GM19043 (cell line): ENCODE results near the gene CHI3L1.

Experiments used
- ATAC-seq: cut with Tn5 transposase; IDR thresholded peaks from one replicate; pipeline ENCODE4 v1.9.1; 2021; ENCODE audit warnings: low read depth; ENCODE audit not compliant: unreplicated experiment

The CHI3L1 gene

GRCh38 chr1:203170625-203171330, 15.7 kb downstream of the CHI3L1 start:
- ATAC-seq: no peak

- no peak for ATAC-seq
These were observed 16.6 kb downstream of the CHI3L1 start for GRCh38 chr1:203169770-203170520.

DNA sequence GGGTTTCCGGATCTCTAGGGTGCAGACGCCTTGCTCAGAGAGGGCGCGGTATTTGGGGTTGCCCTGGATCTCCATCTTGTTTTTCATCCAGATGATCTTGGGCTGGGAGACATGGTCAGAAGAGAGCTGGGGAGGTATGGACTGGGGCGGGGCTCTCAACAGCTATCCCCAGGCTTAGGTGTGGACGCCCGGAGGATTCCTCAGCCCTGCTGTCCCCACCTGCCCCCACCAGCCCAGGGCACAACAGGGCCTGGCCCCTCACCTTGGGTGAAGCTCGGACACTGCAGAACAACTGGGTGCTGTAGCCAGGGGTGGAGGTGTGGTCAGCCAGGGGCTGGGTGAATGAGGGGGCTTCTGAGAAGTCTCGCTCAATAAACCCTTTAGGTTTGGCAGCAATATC, 17.5 kb downstream of the CHI3L1 start:
- ATAC-seq: no peak

GRCh38 chr1:203168256-203168786, 18.2 kb downstream of the CHI3L1 start:
- no peak for ATAC-seq

DNA sequence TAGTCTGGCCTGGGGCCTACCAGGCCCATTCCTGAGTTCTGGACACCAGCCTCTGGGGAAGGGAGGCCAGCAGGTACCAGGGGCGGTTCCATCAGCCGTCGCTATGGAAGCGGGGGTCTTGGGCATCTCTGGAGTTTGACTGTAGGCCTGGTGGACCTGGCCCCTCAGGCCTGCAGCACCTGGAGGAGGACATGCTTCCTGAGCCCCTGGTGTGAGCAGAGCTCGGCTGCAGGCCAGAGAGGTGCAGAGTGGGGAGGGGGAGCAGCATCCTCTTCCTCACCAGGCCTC, 18.6 kb downstream of the CHI3L1 start:
- no peak for ATAC-seq

GRCh38 chr1:203167026-203167912, 19.2 kb downstream of the CHI3L1 start:
- no peak for ATAC-seq

GRCh38 chr1:203166192-203166940, 20.1 kb downstream of the CHI3L1 start:
- ATAC-seq: no peak

- ATAC-seq: no peak
These were observed 20.7 kb downstream of the CHI3L1 start for GRCh38 chr1:203165800-203166161.

- no peak for ATAC-seq
These were observed 21.3 kb downstream of the CHI3L1 start for GRCh38 chr1:203165101-203165799.

DNA sequence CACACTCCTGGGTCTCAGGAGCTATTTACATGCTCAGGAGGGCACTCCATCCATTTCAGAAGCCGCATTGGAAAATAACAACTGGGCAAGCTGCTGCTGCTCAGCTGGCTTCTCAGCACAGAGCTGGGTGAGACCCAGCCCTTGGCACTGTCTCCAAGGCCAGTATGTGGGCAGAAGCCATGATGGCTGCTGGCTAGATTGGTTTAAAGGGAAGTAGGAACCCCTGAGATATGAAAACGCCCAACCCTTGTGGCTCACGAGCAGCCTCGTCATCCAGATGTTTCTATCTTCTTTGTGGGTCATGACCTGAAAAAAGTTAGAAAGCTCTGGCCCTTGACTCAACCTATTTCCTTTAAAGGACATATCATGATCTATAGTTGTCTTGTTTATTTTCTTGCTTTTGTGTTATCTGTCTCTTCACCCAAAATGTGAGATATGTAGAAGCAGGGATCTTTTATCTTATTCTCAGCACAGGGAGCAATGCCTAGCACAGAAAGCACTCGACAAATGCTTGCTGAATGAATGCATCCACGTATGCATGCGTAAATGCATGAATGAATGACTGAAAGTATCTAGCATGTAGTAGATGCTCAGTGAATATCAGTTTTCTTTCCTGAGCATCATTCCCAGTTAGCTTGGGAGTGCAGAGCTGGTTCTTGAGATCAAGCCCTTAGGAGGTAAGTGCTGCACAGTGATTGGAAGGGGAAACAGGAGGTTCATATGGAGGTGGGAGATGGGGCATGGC, 22.4 kb downstream of the CHI3L1 start:
- no peak for ATAC-seq

DNA sequence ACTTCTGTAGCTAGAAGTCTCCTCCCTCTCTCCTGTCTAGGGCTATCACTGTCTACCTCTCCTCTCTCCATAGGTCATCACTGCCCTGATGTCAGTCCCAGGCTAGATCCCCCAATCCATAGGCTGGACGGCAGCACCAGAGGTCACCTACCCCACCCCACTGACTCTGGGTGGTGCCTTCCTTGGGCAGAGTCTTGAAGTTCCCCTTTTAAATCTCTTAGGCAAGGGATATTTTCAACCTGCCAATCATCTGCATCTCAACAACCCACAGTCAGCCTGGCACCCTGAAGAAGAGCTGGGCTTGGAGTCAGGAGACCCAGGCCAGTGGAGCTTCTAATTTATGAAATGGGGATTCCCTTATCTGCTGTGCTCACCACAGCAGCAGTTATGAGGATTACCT, 24.1 kb downstream of the CHI3L1 start:
- no peak for ATAC-seq

DNA sequence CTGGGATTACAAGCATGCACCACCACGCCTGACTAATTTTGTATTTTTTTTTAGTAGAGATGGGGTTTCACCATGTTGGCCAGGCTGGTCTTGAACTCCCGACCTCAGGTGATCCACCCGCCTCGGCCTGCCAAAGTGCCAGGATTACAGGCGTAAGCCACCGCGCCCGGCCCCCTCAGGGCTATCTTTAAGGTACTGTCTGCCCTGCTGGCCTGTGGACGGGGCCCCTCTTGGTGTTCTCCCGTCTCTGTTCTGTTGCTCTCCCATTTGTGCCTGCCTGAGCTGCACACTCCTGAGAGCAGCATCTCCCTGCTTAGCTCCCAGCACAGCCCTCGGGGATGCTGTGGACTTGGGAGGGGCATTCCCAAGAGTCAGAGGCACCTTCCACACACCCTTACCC, 24.8 kb downstream of the CHI3L1 start:
- ATAC-seq: no peak

- no peak for ATAC-seq
These were observed 25.3 kb downstream of the CHI3L1 start for GRCh38 chr1:203161175-203161574.

GRCh38 chr1:203159844-203160243, 26.7 kb downstream of the CHI3L1 start:
- no peak for ATAC-seq

DNA sequence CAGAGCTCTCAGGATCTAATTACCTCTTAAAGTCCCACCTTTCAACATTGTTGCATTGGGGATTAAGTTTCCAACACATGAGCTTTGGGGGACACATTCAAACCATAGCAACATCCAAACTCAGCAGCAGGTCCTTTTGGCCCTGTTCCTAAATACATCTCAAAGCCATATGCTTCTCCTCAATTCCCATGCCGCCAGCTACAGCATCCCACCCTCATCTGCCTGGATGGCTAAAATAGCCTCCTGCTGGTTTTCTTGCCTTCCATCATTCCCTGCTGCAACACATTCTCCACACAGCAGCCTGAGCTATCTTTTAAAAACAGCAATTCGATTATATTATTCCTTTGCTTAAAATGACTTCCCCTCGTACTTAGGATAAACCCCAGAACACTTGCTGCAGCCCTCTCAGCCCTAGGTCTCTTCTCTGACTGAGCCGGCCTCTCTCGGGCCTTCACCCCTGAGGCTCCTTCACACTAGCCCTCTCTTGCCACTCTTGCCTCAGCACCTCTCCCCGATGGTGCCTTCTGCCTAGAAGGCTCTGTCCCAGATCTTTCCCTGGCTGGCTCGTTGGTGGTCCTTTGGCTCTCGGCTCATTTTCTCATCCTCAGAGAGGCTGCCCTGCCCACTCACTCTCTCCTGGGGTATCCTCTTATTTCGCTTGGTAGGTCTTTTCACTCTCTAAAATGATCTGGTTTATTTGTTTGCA, 27.4 kb downstream of the CHI3L1 start:
- ATAC-seq: no peak

GRCh38 chr1:203158423-203158822, 28.1 kb downstream of the CHI3L1 start:
- no peak for ATAC-seq

DNA sequence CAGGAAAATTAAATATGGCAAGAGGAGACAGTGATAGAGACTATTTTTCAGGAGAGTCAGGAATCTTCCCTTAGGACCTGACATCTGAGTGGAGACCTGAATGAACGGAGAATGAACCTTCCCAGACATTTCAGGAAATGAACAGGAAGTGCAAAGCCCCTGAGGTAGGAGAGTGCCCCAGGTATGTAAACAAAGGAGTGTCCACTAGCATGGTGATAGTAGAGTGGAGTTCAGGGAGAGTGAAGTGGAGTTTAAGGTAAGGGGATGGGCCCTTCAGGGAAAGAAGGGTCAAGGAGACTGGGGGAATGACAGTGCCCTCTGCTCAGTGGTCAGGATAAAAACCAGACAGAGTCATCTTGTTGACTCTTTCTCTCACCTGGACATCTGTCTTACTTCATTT, 30.2 kb downstream of the CHI3L1 start:
- no peak for ATAC-seq

- ATAC-seq: no peak
These were observed 32.3 kb downstream of the CHI3L1 start for GRCh38 chr1:203153989-203154821.
